ENCODE results near the gene ITGAV. TPM values are rescaled to one million over a fixed set of nuclear protein-coding genes. Genes with fewer than 3 reads are reported as not detected.
A peak's percentile ranks its signal among the peaks of the same experiment; 100 is the strongest.

ITGAV gene
- total RNA-seq, 2 donors from 2014 or later: 31.6 to 54.6 TPM

GRCh38 chr2:186576614-186577013, 13.2 kb upstream of the ITGAV start:
- intact Hi-C loops (cut with DNase I): no loop called here
- no peak overlapping the region for H3K27ac ChIP-seq
- no peaks in the 10 kb centered on the region for H3K36me3 ChIP-seq
- H3K4me3 ChIP-seq: no peak overlapping the region
- no peaks in the 10 kb centered on the region for H3K4me1 ChIP-seq
- no peaks in the 10 kb centered on the region for H3K9me3 ChIP-seq
- no peak for TF ChIP-seq CTCF (IDR thresholded peaks at IDR 0.05)
- H3K9ac ChIP-seq (ENCODE audit: low read depth in 2 of 2, low read length in 2 of 2): no peak overlapping the region
- DNase-seq: no peak
- H3K27me3 ChIP-seq: no peaks in the 10 kb centered on the region

GRCh38 chr2:186582698-186583097, 7.2 kb upstream of the ITGAV start:
- H3K9ac ChIP-seq (ENCODE audit: low read depth in 2 of 2, low read length in 2 of 2): no peak overlapping the region
- no peak for DNase-seq
- no peaks in the 10 kb centered on the region for H3K27me3 ChIP-seq
- H3K36me3 ChIP-seq: no peaks in the 10 kb centered on the region
- H3K27ac ChIP-seq: no peak overlapping the region
- intact Hi-C loops (cut with DNase I): no loop called here
- no peak overlapping the region for H3K4me3 ChIP-seq
- no peak for TF ChIP-seq CTCF (IDR thresholded peaks at IDR 0.05)
- H3K9me3 ChIP-seq: no peaks in the 10 kb centered on the region
- H3K4me1 ChIP-seq: no peaks in the 10 kb centered on the region

GRCh38 chr2:186584053-186584452, 5.8 kb upstream of the ITGAV start:
- H3K4me3 ChIP-seq: no peak overlapping the region
- intact Hi-C loops (cut with DNase I): no loop called here
- no peaks in the 10 kb centered on the region for H3K9me3 ChIP-seq
- H3K27ac ChIP-seq: no peak overlapping the region
- H3K4me1 ChIP-seq: no peaks in the 10 kb centered on the region
- H3K9ac ChIP-seq (ENCODE audit: low read depth in 2 of 2, low read length in 2 of 2): no peak overlapping the region
- DNase-seq: no peak
- H3K36me3 ChIP-seq: no peaks in the 10 kb centered on the region
- H3K27me3 ChIP-seq: no peaks in the 10 kb centered on the region
- TF ChIP-seq CTCF (IDR thresholded peaks at IDR 0.05): no peak

GRCh38 chr2:186588421-186588820, 1.4 kb upstream of the ITGAV start:
- no peaks in the 10 kb centered on the region for H3K27me3 ChIP-seq
- no peaks in the 10 kb centered on the region for H3K4me1 ChIP-seq
- no peaks in the 10 kb centered on the region for H3K36me3 ChIP-seq
- no peak for DNase-seq
- TF ChIP-seq CTCF (IDR thresholded peaks at IDR 0.05): no peak
- H3K9ac ChIP-seq (ENCODE audit: low read depth in 2 of 2, low read length in 2 of 2): no peak overlapping the region
- no peaks in the 10 kb centered on the region for H3K9me3 ChIP-seq
- H3K4me3 ChIP-seq: no peak overlapping the region
- intact Hi-C loops (cut with DNase I): no loop called here
- H3K27ac ChIP-seq: no peak overlapping the region

GRCh38 chr2:186588940-186589611, 780 bp upstream of the ITGAV start:
- Histone ChIP-seq H3K4me1 (no peaks in the 10 kb centered on the region), H3K4me3 (peak overlapping the region; percentile 91), H3K27me3 (no peaks in the 10 kb centered on the region), H3K27ac (peak overlapping the region; percentile 95), H3K9me3 (no peaks in the 10 kb centered on the region), H3K9ac (ENCODE audit: low read depth in 2 of 2, low read length in 2 of 2) (peak overlapping the region; percentile 76 to 95), H3K36me3 (no peaks in the 10 kb centered on the region)
- TF ChIP-seq CTCF (IDR thresholded peaks at IDR 0.05): no peak
- peak; percentile 23 for DNase-seq
- intact Hi-C loops (cut with DNase I): no loop called here

Data from colonic mucosa (tissue), 4 donors.